GM23338 (cell line): ENCODE results near the gene CERK. TPM values are rescaled to one million over a fixed set of nuclear protein-coding genes. Genes with fewer than 3 reads are reported as not detected.

Experiments
- ATAC-seq: fragments of 200-7000 bp; cut with Tn5 transposase; 3 replicates; pipeline ENCODE4 v1.9.1; 2020
- DNase-seq: peaks from one replicate; pipeline ENCODE4 v3.0.0-alpha.2; 2015; ENCODE audit warnings: low spot score
- H2AFZ ChIP-seq: fragments of 200-600 bp; sonication (generic); 2 replicates; pipeline ENCODE4 v1.8.0; 2016; ENCODE audit warnings: antibody characterized with exemption, mild to moderate bottlenecking, moderate library complexity
- H3F3A ChIP-seq: fragments of 200-600 bp; sonication (generic); replicated peaks from 2 replicates; pipeline ENCODE4 v1.8.0; 2017; ENCODE audit warnings: antibody characterized with exemption, mixed run types, low read depth
- H3K27ac ChIP-seq: fragments of 200-600 bp; sonication (generic); 2 replicates; pipeline ENCODE4 v1.6.1; 2016; ENCODE audit warnings: low read depth
- H3K27me3 ChIP-seq: fragments of 200-600 bp; sonication (generic); 2 replicates; pipeline ENCODE4 v1.8.0; 2016; ENCODE audit warnings: mild to moderate bottlenecking, mixed run types, moderate library complexity; ENCODE audit not compliant: insufficient read depth
- H3K36me3 ChIP-seq: fragments of 200-600 bp; sonication (generic); 2 replicates; pipeline ENCODE4 v1.8.0; 2016; ENCODE audit warnings: mild to moderate bottlenecking; ENCODE audit not compliant: insufficient read depth
- H3K4me1 ChIP-seq: fragments of 200-600 bp; sonication (generic); 2 replicates; pipeline ENCODE4 v1.8.0; 2016; ENCODE audit warnings: mild to moderate bottlenecking, moderate library complexity; ENCODE audit not compliant: insufficient read depth
- H3K4me2 ChIP-seq: fragments of 200-600 bp; sonication (generic); 2 replicates; pipeline ENCODE4 v1.7.1; 2017; ENCODE audit warnings: mixed run types
- H3K4me3 ChIP-seq: fragments of 200-600 bp; sonication (generic); 2 replicates; pipeline ENCODE4 v1.6.1; 2016; ENCODE audit warnings: mixed run types
- H3K79me2 ChIP-seq: fragments of 200-600 bp; sonication (generic); replicated peaks from 2 replicates; pipeline ENCODE4 v1.8.0; 2017; ENCODE audit warnings: mild to moderate bottlenecking; ENCODE audit not compliant: insufficient read depth
- H3K9me2 ChIP-seq: fragments of 200-600 bp; sonication (generic); 2 replicates; pipeline ENCODE4 v1.8.0; 2017; ENCODE audit not compliant: insufficient read depth
- H4K20me1 ChIP-seq: fragments of 200-600 bp; sonication (generic); replicated peaks from 2 replicates; pipeline ENCODE4 v1.8.0; 2017; ENCODE audit warnings: mild to moderate bottlenecking; ENCODE audit not compliant: insufficient read depth
- H3K27ac Mint-ChIP-seq: 2 replicates; pipeline ENCODE4 v1.8.0; 2020; ENCODE audit warnings: inconsistent platforms, mild to moderate bottlenecking, moderate library complexity, mixed read lengths
- H3K27me3 Mint-ChIP-seq: 3 replicates; pipeline ENCODE4 v1.8.0; 2022; ENCODE audit warnings: low read depth, mild to moderate bottlenecking, moderate library complexity, mixed read lengths, inconsistent platforms; ENCODE audit not compliant: insufficient read depth, poor library complexity
- H3K36me3 Mint-ChIP-seq: 3 replicates; pipeline ENCODE4 v1.8.0; 2021; ENCODE audit warnings: low read depth, mild to moderate bottlenecking, inconsistent platforms, moderate library complexity, mixed read lengths
- H3K4me1 Mint-ChIP-seq: 3 replicates; pipeline ENCODE4 v1.8.0; 2020; ENCODE audit warnings: mild to moderate bottlenecking, inconsistent platforms, mixed read lengths
- H3K4me3 Mint-ChIP-seq: 3 replicates; pipeline ENCODE4 v1.8.0; 2021; ENCODE audit warnings: moderate library complexity, mild to moderate bottlenecking, inconsistent platforms, mixed read lengths
- H3K9me3 Mint-ChIP-seq: 3 replicates; pipeline ENCODE4 v1.8.0; 2020; ENCODE audit warnings: moderate library complexity, mild to moderate bottlenecking, inconsistent platforms, mixed read lengths
- CREB1 ChIP-seq: fragments of 250-450 bp; sonication (Bioruptor Pico); IDR thresholded peaks from 2 replicates; pipeline ENCODE4 v1.5.0; 2020; ENCODE audit warnings: low read depth, mild to moderate bottlenecking, moderate library complexity
- ETS1 ChIP-seq: IDR thresholded peaks from 2 replicates; pipeline ENCODE4 v1.6.1; 2016; ENCODE audit warnings: antibody characterized with exemption
- EZH2phosphoT487 ChIP-seq: fragments of 200-600 bp; sonication (generic); IDR thresholded peaks from one replicate; pipeline ENCODE4 v1.8.1; 2018; ENCODE audit warnings: antibody characterized with exemption; ENCODE audit not compliant: unreplicated experiment
- POLR2AphosphoS5 ChIP-seq: IDR thresholded peaks from 2 replicates; pipeline ENCODE4 v1.6.1; 2016; ENCODE audit warnings: antibody characterized with exemption, low read depth
- REST ChIP-seq: IDR thresholded peaks from one replicate; pipeline ENCODE4 v1.6.1; 2018; ENCODE audit warnings: antibody characterized with exemption; ENCODE audit not compliant: unreplicated experiment
- ZNF114 ChIP-seq: fragments of 250-450 bp; sonication (Bioruptor Pico); IDR thresholded peaks from 2 replicates; pipeline ENCODE4 v1.5.0; 2020; ENCODE audit warnings: mild to moderate bottlenecking, moderate library complexity
- ZNF462 ChIP-seq: fragments of 250-450 bp; sonication (Bioruptor Pico); IDR thresholded peaks from 2 replicates; pipeline ENCODE4 v1.5.0; 2020; ENCODE audit warnings: mild to moderate bottlenecking, moderate library complexity
- polyA plus RNA-seq: library from polyadenylated mRNA; unstranded; fragments of >200 nt; fragmentation: Nextera tagmentation; extraction: Ambion mirVana; gene quantifications from 2 replicates; pipeline ENCODE4 v1.2.1, GENCODE V29; 2016
- total RNA-seq: library from RNA; depleted of rRNA; stranded (reverse); fragments of >200 nt; shearing (Covaris generic); gene quantifications from 2 replicates; pipeline ENCODE4 v1.2.3, GENCODE V29; 2014

CERK gene
- total and polyA plus RNA-seq, 2 experiments from 2014 or later = 12.7 to 62.9 TPM

GRCh38 chr22:46779023-46779422, 41.0 kb upstream of the CERK start (continued):
- TF ChIP-seq ZNF462 (CRISPR knock-in tag) (no peak), REST (no peak)

GRCh38 chr22:46777609-46777970, 39.5 kb upstream of the CERK start:
- no peaks in the 10 kb centered on the region for H3F3A ChIP-seq
- no peak for ATAC-seq
- TF ChIP-seq ETS1 = no peak
- no peak for TF ChIP-seq ZNF114 (CRISPR knock-in tag)
- TF ChIP-seq CREB1 = no peak
- no peak for TF ChIP-seq EZH2phosphoT487
- TF ChIP-seq POLR2AphosphoS5 = no peak

More at GRCh38 chr22:46777609-46777970, 39.5 kb upstream of the CERK start:
- peaks cover 14% of the 10 kb centered on the region; the same call in 1 of the 2 replicates for H3K4me1 ChIP-seq
- H3K4me2 ChIP-seq = no peak overlapping the region
- H3K4me3 Mint-ChIP-seq = no peak overlapping the region
- peaks cover 91% of the 10 kb centered on the region for H3K79me2 ChIP-seq
- H3K36me3 Mint-ChIP-seq = peaks cover 5% of the 10 kb centered on the region; the same call in 2 of the 3 replicates
- H3K27me3 Mint-ChIP-seq = peaks cover 12% of the 10 kb centered on the region
- H4K20me1 ChIP-seq = peaks cover 4% of the 10 kb centered on the region; the same call in 1 of the 2 replicates
- H3K27ac ChIP-seq = no peak overlapping the region
- no peaks in the 10 kb centered on the region for H3K36me3 ChIP-seq
- H3K27me3 ChIP-seq = no peaks in the 10 kb centered on the region
- DNase-seq = no peak
- peaks cover 27% of the 10 kb centered on the region for H3K4me1 Mint-ChIP-seq
- no peak overlapping the region for H2AFZ ChIP-seq
- H3K9me2 ChIP-seq = no peaks in the 10 kb centered on the region
- peak overlapping the region; percentile 14 for H3K27ac Mint-ChIP-seq
- no peak overlapping the region for H3K4me3 ChIP-seq
- H3K9me3 Mint-ChIP-seq = no peaks in the 10 kb centered on the region
